Gastroesophageal sphincter (tissue), 4 donors: Measurements from ENCODE around the gene PCBP3. TPM values are rescaled to one million over a fixed set of nuclear protein-coding genes. Genes with fewer than 3 reads are reported as not detected.
"Not testable (repeated sequence)": the region's sequence is repeated elsewhere in the genome, so short reads cannot be mapped to it uniquely, and the experiment has no call there.

ENCODE experiments used
- ATAC-seq: fragments of 150-250 bp; one replicate; pipeline ENCODE4 v1.9.1; 2016; ENCODE audit warnings: mild to moderate bottlenecking, moderate library complexity
- H3K27ac ChIP-seq, 4 donors: fragments of 200-600 bp; sonication (generic) in 3 of 4; 1 replicate in 3 of 4; 2 replicates in 1 of 4; pipeline ENCODE4 v1.5.1; 2016 to 2019
- H3K27me3 ChIP-seq: fragments of 200-600 bp; sonication (generic); one replicate; pipeline ENCODE4 v1.5.1; 2019
- H3K36me3 ChIP-seq, 2 donors: fragments of 200-600 bp; sonication (generic); one replicate each; pipeline ENCODE4 v1.5.1; 2019; ENCODE audit warnings: control low read depth in 1 of 2
- H3K4me1 ChIP-seq, 3 donors: fragments of 200-600 bp; sonication (generic); 1 replicate in 2 of 3; 2 replicates in 1 of 3; pipeline ENCODE4 v1.5.1; 2016 to 2019; ENCODE audit warnings: control low read depth in 2 of 3
- H3K4me3 ChIP-seq, 2 donors: fragments of 200-600 bp; sonication (generic); one replicate each; pipeline ENCODE4 v1.5.1; 2019; ENCODE audit warnings: mild to moderate bottlenecking in 1 of 2, moderate library complexity in 1 of 2
- H3K9me3 ChIP-seq, 3 donors: fragments of 200-600 bp; sonication (generic); one replicate each; pipeline ENCODE4 v1.5.1; 2017 to 2019; ENCODE audit warnings: control low read depth in 2 of 3
- EP300 ChIP-seq: sonication (generic); formaldehyde crosslinking; IDR thresholded peaks from one replicate; pipeline ENCODE4 v1.6.1; 2017; ENCODE audit warnings: antibody characterized with exemption, mild to moderate bottlenecking
- POLR2A ChIP-seq, 2 donors: fragments of 450-650 bp; IDR thresholded peaks; one replicate each; pipeline ENCODE4 v1.6.1; 2017; ENCODE audit warnings: antibody characterized with exemption in 2 of 2, mild to moderate bottlenecking in 2 of 2, moderate library complexity in 1 of 2
- POLR2AphosphoS5 ChIP-seq: sonication (generic); formaldehyde crosslinking; IDR thresholded peaks from one replicate; pipeline ENCODE4 v1.6.1; 2017; ENCODE audit warnings: antibody characterized with exemption
- WGBS, 2 donors: methylation state at CpG; one replicate each; pipeline ENCODE4 v1.1.5; 2018; ENCODE audit warnings: low coverage in 1 of 2; 5-methylcytosine and 5-hydroxymethylcytosine counted together
- total RNA-seq, 4 donors: library from RNA; depleted of rRNA; stranded (reverse); fragments of >200 nt; gene quantifications; one replicate each; pipeline ENCODE4 v1.1.0, GENCODE V29; 2016
- TF ChIP-seq, protein P1 (sequence below), 4 experiments: fragments of 200-600 bp in 2 of 4; fragments of 450-650 bp in 2 of 4; sonication (generic) in 1 of 4; IDR thresholded peaks; one replicate each; pipeline ENCODE4 v1.5.1; 2017 to 2019; ENCODE audit warnings: antibody characterized with exemption in 4 of 4, mild to moderate bottlenecking in 2 of 4, moderate library complexity in 2 of 4

The PCBP3 gene
- total RNA-seq, 4 donors from 2014 or later = 5.1 to 14.8 (median 10.4) TPM

DNA sequence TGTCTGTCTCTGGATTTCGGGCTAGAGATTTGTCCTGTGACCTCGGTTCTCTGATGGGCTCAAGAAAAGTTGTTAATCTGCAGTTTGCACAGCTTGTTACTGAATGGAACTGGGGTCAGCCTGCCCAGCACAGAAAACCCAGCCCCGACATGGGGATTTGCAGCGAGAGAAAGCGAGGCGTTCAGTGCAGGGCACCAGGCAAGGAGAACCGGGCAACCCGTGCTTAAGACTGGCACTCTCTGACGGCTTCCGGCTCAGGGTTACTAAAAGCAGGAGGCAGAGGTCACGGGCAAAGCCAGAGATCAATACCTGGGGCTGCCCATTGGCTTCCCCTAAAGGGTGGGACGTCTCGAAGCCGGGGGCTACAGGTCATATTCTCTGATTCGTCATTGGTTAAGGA, 308.2 kb downstream of the PCBP3 start:
- Histone ChIP-seq H3K36me3 (no peaks in the 10 kb centered on the region), H3K27ac (peak overlapping the region in 3 of 4 donors; percentile 64 to 70 (median 66)), H3K4me1 (peaks cover 0 to 56% (median 23%) of the 10 kb centered on the region in 3 donors), H3K9me3 (no peaks in the 10 kb centered on the region), H3K4me3 (no peak overlapping the region), H3K27me3 (no peaks in the 10 kb centered on the region)
- TF ChIP-seq, protein P1, sequence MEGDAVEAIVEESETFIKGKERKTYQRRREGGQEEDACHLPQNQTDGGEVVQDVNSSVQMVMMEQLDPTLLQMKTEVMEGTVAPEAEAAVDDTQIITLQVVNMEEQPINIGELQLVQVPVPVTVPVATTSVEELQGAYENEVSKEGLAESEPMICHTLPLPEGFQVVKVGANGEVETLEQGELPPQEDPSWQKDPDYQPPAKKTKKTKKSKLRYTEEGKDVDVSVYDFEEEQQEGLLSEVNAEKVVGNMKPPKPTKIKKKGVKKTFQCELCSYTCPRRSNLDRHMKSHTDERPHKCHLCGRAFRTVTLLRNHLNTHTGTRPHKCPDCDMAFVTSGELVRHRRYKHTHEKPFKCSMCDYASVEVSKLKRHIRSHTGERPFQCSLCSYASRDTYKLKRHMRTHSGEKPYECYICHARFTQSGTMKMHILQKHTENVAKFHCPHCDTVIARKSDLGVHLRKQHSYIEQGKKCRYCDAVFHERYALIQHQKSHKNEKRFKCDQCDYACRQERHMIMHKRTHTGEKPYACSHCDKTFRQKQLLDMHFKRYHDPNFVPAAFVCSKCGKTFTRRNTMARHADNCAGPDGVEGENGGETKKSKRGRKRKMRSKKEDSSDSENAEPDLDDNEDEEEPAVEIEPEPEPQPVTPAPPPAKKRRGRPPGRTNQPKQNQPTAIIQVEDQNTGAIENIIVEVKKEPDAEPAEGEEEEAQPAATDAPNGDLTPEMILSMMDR (IDR thresholded peaks at IDR 0.05) = no peak
- TF ChIP-seq EP300 (no peak), POLR2A (IDR thresholded peaks at IDR 0.05) (no peak), POLR2AphosphoS5 (no peak)
- 90% methylated on average over 8 of the region's 15 CpGs; no CpG with 5 or more reads in 1 of the 2 donors for WGBS, 2 donors
- no peak for ATAC-seq

DNA sequence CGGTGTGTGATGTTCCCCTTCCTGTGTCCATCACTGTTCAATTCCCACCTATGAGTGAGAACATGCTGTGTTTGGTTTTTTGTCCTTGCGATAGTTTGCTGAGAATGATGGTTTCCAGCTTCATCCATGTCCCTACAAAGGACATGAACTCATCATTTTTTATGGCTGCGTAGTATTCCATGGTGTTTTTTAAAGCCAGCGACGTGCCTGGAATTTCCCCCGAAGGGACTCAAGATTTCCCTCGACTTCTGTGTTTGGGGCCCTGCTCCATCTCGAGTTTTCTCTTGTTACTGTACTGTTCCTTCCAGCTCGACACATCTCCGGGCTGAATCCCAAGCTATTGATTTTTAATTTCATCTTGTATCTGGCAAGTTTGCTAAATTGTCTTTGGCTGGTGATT, 309.0 kb downstream of the PCBP3 start:
- H3K9me3 ChIP-seq, H3K4me3 ChIP-seq, H3K27me3 ChIP-seq, ATAC-seq, H3K36me3 ChIP-seq: not testable (repeated sequence)
- H3K27ac ChIP-seq = peak overlapping the region in 3 of 4 donors; percentile 82 to 86 (median 85)
- peaks cover 0 to 63% (median 27%) of the 10 kb centered on the region in 3 donors for H3K4me1 ChIP-seq
- 90 to 95% methylated on average over 6 to 9 of the region's 10 CpGs for WGBS, 2 donors

DNA sequence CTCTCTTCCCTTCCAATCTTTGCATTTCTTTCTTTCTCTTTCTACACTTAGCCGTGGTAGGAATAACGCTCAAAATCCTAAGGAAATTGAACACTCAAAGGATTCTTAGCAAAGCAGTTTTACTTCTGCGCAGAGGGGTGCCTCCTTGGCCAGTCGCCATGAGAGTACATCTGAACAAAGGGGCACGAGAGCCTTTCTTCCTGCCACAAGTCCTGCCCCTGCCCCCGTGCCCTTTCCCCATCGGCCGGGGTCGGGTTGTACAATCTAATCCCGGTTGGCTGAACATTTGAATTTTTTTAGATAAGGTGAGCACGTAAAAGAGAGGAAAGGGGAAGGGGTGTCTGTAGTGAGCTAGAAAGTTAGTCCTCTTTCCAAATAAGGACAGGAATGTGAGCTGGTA, 309.4 kb downstream of the PCBP3 start:
- TF ChIP-seq POLR2AphosphoS5 (no peak), EP300 (no peak), POLR2A (IDR thresholded peaks at IDR 0.05) (no peak)
- TF ChIP-seq, protein P1 (IDR thresholded peaks at IDR 0.05) = no peak
- no peaks in the 10 kb centered on the region for H3K9me3 ChIP-seq
- H3K36me3 ChIP-seq = no peaks in the 10 kb centered on the region
- WGBS, 2 donors = 75 to 79% methylated on average over 5 to 7 of the region's 11 CpGs
- ATAC-seq = no peak
- peaks cover 0 to 68% (median 27%) of the 10 kb centered on the region in 3 donors for H3K4me1 ChIP-seq
- no peaks in the 10 kb centered on the region for H3K27me3 ChIP-seq
- peak overlapping the region in 3 of 4 donors; percentile 82 to 86 (median 85) for H3K27ac ChIP-seq
- no peak overlapping the region for H3K4me3 ChIP-seq

DNA sequence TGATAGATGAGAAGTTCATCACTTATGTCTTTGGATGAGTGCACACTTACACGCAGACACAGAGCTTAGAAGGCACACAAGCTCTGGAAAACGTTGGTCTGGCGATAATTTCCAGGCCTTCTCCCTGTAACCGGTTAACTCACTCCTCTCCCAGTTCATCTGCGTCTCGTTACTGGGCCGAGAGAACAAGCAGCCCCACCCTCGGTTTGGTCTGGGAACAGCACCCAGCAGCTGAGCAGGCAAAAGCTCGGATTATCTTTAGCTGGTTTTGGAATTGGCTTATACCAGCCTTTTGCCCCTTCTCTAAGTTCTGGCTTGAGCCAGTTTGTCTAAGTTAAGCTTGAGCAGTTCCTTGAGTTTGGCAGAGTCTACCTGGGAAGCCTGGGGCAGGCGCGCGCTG, 310.7 kb downstream of the PCBP3 start:
- Histone ChIP-seq H3K27ac (peak overlapping the region; percentile 66 to 86 (median 84)), H3K4me1 (peaks cover 0 to 80% (median 27%) of the 10 kb centered on the region in 3 donors), H3K9me3 (no peaks in the 10 kb centered on the region), H3K4me3 (no peak overlapping the region), H3K36me3 (no peaks in the 10 kb centered on the region), H3K27me3 (no peaks in the 10 kb centered on the region)
- no peak for ATAC-seq
- 17 to 31% methylated on average over 6 to 9 of the region's 12 CpGs for WGBS, 2 donors
- no peak for TF ChIP-seq POLR2AphosphoS5
- no peak for TF ChIP-seq POLR2A (IDR thresholded peaks at IDR 0.05)
- no peak for TF ChIP-seq EP300
- TF ChIP-seq, protein P1 (IDR thresholded peaks at IDR 0.05) = peak in 3 of 4 experiments; percentile 33 to 38 (median 36)

DNA sequence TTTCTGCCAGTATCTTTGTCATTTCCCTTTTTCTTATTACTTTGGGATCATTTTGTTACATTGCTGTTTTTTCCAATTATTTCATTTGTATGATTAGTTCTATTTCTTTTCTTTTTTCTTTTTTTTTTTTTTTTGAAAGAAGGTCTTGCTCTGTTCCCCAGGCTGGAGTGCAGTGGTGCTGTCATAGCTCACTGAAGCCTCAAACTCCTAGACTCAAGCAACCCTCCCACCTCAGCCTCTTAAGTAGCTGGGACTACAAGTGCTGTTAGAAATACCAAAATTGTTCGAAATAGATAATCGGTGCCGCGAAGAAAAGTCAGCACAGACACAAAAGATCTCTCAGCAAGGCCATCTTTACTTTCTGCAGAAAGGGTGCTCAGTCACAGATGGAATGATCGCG, 311.4 kb downstream of the PCBP3 start:
- no peak for TF ChIP-seq POLR2A (IDR thresholded peaks at IDR 0.05)
- TF ChIP-seq, protein P1 (IDR thresholded peaks at IDR 0.05) = no peak
- Histone ChIP-seq H3K4me1 (peaks cover 0 to 81% (median 30%) of the 10 kb centered on the region in 3 donors), H3K27me3 (no peaks in the 10 kb centered on the region), H3K36me3 (no peaks in the 10 kb centered on the region), H3K4me3 (no peak overlapping the region), H3K9me3 (no peaks in the 10 kb centered on the region), H3K27ac (peak overlapping the region in 2 of 4 donors; percentile 82 to 85)
- WGBS, 2 donors = 89 to 93% methylated on average over 3 to 6 of the region's 6 CpGs
- no peak for ATAC-seq
